Activated T-cell treated with anti-CD3 and anti-CD28 coated beads for 48 hours (primary cell): ENCODE results near the gene BAZ2B.
"Not testable (repeated sequence)": the region's sequence is repeated elsewhere in the genome, so short reads cannot be mapped to it uniquely, and the experiment has no call there.

Experiments
- DNase-seq: peaks from one replicate; pipeline ENCODE4 v3.0.0-alpha.2; 2020; ENCODE audit warnings: low read depth

The BAZ2B gene

DNA sequence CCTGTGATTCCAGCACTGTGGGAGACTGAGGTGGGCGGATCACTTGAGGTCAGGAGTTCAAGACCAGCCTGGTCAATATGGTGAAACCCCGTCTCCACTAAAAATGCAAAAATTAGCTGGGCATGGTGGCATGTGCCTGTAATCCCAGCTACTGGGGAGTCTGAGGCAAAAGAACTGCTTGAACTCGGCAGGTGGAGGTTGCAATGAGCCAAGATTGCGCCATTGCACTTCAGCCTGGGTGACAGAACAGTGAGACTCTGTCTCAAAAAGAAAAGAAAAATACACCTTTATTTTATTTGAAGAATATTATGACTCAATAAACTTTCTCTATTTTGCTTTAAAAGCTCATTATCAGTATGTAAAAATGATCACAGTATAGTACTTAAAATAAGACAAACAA lies 81.1 kb downstream of the BAZ2B start:
- not testable (repeated sequence) for DNase-seq

DNA sequence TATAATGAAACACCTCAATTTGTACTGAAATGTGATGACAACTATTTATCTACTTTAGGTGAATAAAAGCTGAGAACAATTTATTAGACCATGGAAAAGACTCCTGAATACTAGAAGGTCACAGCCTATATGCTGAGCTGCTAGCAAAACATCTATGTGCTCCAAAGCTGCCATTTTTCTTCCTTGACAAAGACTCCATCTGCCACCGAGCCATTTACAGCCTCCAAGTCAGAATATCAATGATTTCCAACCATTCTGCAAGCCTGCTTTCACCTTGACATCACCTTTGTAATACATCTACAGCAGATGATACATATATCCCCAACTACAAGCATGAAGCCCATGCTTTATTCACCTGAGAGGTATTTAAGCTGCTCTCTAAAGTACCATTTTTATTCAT lies 84.9 kb downstream of the BAZ2B start:
- DNase-seq, result no peak

DNA sequence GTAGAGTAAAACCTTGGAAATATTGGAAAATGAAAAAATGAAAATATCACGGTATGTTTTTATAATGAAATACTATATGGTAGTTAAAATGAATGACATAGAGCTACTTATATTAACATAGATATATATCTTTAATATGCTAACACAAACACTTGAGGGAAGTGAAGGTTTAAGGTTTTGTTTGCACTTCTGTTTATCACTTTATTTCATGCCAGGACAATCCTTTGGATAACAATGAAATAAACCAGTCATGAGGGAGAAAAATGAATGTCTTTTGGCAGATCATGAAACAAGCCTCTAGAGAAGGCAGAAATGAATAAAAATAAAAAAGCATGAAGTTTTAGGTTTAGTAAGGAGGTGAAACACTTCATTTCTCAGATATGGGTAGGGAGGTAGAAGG lies 89.9 kb downstream of the BAZ2B start:
- no peak for DNase-seq

DNA sequence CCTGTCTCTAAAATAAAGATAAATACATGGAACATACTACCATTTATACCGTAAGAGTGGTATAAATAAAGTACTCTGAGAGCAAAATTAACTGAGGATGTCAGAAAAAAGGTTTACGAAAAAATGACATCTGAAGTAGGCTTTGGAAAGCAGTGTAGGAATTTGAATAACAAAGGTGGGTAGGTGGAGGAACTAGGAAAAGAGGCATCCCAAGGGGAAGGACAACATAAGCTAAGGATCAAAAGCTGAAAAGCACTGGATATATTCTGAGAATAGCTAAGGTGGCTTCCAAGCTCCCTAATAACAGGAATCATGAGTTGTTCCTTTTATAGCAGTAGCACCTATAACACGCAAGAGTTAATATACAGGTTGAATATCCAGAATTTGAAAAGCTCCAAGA lies 91.3 kb downstream of the BAZ2B start:
- DNase-seq, result no peak

DNA sequence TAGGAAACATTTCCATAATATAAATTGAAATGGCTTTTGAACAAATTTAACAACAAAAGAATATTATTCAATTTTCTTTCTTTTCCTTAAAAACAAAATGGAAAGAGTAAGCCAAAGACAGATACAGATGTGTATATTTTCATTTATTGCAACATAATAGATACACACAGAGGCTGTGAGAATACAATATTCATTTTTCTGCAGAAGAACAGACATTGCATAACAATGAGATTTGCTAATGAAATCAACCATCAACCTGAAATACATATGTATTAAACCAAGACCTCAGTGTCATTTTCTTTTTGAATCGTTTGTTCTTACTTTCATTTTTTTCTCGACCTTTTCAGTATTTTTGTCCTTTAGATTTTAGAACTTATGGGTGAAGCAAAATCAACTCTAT lies 95.1 kb downstream of the BAZ2B start:
- DNase-seq, result no peak

DNA sequence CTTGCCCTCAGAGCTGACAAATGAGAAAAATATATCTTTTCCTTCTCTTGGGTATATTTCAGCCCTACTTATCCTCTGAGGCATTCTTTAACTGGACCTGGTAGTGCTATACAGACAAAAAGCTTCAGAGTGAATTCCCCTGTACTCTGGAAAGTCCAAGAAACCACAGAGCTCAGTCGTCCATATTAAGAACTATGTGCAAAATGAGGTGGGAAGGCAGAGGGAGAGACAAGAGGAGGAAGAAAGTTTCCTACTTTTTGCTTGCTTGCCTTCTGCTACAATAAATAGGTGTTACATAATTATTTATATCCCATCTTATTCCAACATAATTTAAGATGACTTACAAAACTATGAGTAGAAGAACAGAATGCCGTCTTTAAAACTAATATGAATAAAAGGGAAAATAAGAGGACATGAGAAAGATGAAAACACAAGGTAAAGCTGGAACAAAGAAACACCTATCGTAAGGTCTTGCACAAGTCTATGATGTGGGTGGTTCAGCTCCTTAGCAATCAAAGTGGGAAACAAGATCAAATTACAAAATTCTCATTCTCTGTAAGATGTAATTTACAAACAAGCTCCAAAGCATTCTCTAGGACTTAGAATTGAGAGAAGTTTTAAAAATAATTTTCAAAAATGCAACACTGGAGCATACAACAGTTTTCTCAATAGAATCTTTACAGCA lies 97.9 kb downstream of the BAZ2B start:
- no peak for DNase-seq

DNA sequence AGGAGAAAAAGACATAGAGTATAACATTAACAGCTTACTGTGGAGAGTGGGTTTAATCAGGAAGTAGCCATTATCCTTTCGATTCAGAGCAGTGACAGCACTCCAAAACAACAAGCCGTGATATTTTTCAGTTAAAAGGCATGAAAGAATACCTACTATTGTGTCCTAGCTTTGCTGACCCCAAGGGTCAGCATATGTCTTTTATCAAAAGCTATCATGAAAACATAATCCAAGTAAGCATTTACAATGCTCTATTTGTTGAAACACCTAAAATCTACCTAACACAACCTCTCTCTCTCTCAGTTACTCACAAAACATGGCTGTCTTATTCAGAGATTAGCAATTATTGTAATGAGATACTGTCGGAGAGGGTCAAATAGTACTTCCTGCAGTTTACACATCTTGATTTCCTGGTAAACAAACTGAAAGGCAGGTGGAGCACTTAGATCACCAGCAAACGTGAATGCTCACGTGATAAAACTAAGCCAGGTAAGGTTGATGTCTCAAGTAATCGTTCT lies 100.0 kb downstream of the BAZ2B start:
- no peak for DNase-seq

DNA sequence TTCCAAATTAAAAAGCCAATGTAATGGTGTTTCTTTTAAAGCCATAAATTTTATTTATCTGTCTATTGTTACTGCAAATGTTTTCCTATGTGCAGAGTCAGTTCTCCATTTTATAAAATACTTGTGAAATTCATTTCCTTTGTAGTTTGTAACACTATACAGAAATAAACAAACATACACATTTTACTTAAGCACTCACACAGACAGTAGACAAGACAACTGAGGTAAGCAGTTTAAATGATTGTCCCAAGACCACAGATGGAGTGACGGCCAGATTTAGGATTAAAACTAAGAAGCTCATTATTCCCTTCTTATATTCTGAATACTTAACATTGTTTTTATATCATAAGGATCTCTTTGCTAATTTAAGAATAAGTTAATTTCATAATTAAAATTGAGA lies 100.9 kb downstream of the BAZ2B start:
- DNase-seq, result no peak

DNA sequence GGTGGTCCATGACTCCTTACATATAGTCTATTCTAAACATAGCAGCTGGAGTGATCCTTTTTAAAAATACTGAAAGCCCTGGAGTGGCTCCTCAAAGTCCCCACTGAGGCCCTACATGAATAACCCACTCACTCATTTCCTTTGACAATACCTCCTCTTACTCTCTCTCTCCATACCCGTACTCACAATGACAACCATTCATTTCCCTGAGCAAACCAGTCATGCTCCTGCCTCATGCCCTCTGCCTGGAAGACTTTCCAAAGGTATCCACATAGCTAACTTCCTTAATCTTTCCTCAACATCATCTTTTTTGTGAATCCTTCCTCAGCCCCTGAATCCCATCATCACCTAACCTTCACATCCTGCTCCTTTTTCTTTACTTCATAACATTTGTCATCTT lies 102.6 kb downstream of the BAZ2B start:
- DNase-seq, result no peak

DNA sequence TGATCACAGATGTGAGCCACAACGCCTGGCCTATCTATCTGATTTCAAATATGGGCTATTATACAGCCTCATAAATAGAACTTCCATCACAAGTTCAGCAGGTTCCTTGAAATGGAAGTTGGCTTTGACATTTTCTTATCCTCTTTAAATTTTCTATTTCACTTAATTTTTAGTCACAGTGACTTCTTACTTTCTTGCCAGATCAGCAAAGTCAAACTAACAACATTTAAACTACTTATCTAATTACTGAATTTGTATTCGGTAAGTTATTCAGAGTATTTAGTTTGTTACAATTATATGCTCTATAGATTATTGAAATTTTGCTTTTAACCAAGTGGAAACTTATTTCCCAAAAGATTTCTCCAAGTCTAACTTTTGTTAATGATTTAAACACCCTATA lies 108.2 kb downstream of the BAZ2B start:
- no peak for DNase-seq

DNA sequence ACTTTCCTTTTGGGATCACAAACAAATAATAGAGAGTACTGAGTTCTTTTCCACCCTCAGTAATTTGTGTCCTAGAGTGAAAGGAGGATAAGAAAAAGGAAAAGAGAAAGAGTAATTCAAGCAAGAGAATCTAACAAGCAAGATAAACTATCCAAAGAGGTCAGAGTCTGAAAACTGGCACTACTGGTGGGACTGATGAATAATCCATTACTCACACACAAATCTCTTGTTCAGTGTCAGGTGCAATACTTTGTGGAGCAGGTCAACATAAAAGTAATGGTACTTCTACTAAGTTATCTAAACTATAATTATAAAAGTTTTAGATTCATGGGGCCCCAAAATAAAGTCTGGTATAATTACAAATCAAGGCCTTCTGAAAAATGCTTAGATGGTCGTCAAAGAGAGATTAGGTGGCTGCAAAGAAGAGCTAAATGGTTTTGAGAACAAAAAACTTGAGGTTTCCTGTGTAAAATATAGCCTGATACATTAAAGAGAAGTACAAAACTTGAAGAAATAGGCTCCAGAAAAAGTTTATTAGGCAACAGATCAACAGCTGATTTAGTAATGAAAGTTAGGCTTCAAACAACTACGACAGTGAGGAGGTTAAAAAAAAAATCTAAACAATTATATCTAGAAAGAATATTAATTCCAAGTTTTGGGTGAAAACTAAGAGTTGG lies 109.4 kb downstream of the BAZ2B start:
- no peak for DNase-seq

DNA sequence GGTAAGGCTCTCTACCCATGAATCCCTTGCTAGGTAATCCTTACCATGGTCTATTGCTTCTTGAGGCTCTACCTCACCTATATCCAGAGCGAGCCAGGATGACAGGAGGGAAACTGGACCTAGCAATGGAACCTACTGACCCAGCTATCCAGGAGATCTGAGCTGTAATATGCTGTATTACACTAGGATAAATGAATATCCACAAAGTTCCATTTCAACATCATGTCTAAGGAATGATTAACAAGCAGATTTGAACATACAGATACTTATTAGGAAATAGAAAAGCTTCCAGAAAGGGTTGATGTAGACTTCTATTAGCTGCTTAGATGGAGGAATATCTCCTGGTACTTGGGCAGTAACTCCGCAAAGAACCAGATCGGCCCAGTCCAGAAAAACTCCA lies 110.1 kb downstream of the BAZ2B start:
- no peak for DNase-seq

DNA sequence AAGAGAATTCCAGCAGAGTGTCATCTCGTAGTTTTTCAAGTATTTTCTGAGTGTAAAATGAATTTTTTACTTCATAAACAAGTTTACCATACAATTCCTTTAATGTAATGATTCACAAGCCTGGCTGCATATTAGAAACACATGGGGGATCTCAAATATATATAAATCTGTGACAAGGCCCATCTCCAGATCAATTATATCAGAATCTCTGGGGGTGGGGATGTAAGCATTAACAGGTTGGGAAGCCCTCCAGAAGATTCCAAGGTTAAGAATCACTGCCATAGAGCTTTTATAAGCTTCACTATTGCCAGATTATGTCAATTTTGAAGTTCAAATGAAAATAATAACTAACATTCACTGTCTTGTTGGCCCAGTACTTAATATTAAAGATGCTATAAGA lies 111.2 kb downstream of the BAZ2B start:
- no peak for DNase-seq

DNA sequence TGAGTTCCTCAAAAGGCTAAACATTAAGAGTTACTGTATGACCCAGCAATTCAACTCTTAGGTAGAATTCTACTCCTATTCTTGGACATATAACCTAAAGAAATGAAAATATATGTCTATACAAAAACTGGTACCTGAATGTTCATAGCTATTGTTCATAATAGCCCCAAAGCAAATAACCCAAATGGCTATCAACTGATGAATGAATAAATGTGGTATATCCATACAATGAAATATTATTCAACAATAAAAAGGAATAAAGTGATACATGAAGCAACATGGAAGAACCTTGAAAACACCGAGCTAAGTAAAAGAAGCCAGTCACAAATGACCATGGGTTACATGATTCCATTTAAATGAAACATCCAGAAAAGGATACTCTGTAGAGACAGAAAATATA lies 114.6 kb downstream of the BAZ2B start:
- DNase-seq, result no peak

DNA sequence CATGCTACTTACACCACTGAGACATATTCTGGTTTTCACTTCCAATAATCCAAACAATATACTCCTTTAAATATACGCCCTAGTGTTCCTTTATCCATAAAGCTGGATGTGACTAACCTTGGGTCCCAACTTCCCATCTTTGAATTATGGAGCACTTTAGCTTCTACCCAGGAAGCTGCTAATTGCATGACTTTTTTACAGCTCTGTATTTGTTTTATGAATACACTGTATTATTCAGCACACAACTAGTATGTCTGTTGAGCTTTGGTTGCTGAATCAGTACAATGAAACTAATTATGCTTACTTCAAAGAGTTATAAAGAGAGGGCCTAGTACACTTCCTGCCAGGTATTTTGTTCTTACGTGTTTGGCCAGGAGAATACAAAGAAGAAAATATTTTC lies 118.5 kb downstream of the BAZ2B start:
- no peak for DNase-seq

DNA sequence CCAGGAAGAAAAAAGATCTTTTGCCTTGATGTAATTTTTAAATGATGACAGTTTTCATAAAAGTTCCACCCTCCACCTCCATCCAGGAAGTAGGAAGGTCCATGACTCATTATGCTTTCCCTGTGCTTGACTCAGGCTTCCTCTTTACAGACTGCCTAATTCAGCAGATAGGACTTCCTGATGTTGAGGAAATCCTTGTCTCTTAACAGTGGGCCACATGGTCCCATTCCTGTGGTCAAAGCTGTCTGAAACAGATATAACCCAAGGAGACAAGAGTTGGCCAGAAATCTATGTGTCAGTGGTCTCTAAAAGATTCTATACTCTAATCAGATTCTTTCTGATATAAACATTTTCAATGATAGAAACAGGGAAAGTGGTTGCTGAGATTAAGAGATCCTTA lies 119.1 kb downstream of the BAZ2B start:
- no peak for DNase-seq

DNA sequence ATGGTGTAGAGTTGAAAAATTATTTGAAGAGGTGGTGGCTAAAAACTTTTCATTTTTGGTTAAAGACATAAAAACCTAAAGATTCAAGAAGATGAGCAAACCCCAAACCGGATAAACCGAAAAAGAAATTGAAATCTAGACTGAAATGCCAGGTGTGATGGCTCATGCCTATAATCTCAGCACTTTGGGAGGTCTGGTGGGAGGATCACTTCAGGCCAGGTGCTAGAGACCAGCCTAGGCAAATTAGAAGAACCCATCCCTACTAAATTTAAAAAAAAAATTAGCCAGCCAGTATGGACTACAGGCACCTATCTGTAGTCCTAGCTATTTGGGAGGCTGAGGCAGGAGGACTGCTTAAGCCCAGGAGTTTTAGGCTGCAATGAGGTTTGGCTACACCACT lies 126.9 kb downstream of the BAZ2B start:
- DNase-seq, result no peak

DNA sequence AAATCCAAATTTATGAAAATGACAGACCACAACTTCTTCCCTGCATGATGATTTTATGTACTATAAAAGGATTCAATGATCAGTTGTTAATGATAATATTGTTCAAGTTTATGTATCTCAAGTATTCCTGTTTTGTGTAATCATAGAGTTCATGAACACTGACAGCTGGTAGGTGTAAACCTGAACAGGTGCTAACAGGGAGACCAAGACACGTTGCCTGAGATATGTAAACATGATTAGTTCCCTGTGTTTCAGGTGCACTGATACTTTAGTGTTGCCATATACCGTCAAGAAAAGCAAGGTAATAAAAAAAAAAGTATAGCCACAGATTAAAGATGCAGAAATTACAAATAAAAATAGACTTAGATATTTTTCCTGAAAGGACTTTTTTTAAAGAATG lies 131.8 kb downstream of the BAZ2B start:
- no peak for DNase-seq

DNA sequence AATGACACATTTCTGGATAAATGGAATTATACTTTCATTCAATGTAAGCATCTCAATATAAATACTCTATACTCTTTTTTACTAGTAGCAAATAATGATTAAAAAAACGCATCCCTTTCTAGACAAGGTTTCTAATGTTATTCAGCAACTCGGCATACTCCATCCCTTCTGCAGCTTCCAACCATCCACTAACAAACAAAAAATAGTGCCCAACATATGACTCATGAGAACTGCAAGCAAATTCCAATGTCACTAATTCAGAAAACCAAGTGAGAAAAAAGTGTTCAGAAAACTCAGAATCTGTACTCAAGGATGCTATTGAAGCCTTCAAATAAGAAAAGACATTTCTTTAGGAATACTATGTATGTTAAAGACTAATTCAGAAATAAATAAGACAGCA lies 140.0 kb downstream of the BAZ2B start:
- DNase-seq, result no peak

DNA sequence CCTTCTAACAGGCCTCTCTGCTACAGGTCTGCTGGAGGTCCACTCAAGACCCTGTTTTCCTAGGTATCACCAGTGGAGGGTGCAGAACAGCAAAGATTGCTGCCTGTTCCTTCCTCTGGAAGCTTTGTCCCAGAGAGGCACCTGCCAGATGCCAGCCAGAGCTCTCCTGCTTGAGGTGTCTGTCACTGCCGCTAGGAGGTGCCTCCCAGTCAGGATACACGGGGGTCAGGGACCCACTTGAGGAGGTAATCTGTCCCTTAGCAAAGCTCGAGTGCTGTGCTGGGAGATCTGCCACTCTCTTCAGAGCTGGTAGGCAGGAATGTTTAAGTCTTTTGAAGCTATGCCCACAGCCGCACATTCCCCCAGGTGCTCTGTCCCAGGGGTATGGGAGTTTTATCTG lies 140.6 kb downstream of the BAZ2B start:
- DNase-seq, result no peak

DNA sequence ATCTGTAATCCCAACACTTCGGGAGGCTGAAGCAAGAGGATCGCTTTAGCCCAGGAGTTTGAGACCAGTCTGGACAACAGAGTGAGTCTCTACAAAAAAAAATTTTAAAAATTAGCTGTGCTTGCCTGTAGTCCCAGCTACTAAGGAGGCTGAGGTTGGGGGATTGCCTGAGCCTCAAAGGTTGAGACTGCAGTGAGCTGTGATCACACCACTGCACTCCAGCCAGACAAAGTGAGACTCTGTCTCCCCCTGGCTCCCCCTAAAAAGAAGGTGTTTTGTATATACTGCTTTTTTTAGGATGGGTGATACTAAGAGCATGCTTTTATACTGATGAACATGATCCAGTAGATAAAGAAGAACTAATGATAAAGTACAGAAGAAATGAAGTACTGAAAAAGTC lies 145.0 kb downstream of the BAZ2B start:
- no peak for DNase-seq

DNA sequence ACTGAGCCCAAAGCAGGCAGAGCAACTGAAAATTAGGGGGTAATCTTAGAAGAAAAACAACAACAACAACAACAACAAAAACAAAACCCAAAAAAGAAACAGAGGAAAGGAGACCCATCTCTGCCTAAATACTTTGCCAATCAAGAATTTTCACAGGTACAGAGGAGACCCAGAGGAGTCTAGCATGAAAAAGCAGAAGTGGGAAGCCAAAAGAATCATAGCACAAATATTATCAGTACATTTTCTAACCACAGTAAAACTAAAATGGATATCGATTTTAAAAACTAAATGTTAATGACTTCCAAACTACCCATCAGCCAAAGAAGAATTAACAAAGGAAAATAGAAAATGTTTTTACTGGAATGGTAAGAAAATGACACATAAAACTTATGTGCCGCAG lies 148.1 kb downstream of the BAZ2B start:
- DNase-seq, result no peak

DNA sequence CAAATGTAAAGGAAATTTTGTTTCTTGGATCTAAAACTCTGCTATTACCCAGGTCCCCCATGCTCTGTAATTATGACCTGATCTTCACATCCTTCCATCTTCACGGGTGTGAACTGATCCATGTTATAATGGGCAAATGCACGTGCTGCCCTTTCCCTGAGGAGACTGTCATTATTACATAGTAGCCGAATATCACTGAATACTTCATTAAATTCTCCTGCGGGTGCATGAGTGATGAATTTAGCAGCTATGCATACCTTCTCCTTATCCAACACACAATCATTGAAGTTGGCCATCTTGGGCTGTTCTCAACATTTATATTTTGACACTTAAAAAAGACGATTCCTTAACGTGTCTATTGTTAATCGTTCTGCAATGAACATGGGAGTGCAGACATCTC lies 153.4 kb downstream of the BAZ2B start:
- no peak for DNase-seq

DNA sequence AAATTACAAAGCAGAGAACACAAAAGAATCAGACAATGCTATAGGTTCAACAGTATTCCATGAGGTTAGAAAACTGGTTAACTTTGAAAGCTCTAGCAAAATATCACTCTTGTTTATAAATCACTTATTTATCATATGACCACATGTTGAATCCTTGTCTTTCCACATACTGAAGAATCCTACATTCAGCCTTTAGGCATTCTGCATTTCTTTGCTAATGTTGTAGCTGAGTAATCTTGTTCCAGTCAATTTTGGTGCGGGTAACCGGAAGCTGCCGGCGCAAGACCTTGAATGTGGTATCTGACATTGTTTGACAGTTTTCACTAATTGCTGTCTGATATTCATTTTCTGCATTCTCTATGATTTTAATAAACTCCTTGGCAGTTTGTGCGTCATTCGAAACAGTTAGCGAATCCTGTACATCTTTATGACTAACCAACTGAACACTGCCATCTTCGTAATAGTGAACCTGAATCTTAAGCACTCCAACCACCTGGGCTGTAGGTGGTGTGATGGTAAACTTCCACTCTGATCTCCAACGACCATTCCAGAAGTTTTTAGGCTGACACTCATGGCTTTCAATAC lies 154.1 kb downstream of the BAZ2B start:
- no peak for DNase-seq
